ENCODE results near the gene MEGF6. TPM values are rescaled to one million over a fixed set of nuclear protein-coding genes. Genes with fewer than 3 reads are reported as not detected.

MEGF6 gene
- total and polyA plus RNA-seq, 2 of the 8 experiments (the other 6 are each of a cell fraction or from before 2014, with no cell fraction given) = 4.1 to 14.8 TPM

DNA sequence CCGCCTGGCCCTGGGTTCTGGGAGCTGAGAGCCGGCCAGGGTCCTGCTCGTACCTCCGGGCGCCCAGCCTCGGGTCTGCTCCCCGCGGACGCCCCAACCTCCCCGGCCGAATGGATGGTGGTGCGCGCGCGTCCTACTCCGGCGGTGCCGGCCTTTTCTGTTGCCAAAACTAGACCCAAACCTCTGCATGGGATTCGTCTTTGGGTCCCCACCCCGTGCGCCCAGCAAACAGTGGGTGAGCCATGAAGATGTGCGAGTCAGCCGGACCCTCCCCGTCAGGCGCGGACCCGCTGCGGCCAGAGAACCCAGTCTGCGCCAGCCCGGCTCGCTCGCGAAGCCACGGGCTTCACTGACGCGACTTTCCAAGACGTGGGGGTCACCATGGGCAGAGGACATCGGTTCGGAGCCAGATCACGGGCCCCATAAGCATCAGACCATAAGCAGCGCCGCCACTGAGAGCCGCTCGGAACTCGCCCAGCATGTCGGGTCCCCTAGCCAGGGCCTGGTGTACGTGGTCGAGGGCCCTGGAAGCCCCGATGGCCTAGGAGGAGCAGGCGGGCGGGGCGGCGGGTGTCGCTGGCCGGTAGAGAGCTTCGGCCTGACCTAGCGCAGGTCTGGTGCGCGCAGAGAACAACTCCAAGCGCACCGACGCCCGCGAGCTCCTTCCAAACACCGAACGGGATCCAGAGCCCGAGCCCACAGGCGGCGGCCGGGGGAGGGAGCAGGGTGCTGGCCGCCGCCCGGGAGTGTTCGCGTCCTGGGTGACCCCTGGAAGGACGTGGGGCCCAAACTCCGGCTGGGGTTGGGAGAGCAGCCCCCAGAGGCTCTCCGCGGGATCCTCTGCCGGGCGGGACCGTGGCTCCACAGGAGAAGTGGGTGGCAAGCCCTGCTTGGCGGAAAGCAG, 40.0 kb upstream of the MEGF6 start (continued):
- TF ChIP-seq EZH2 (IDR thresholded peaks at IDR 0.05; ENCODE audit: low read depth, low read length, severe bottlenecking) (peak; percentile 98), EGR1 (IDR thresholded peaks at IDR 0.05; ENCODE audit: borderline replicate concordance, low read depth, low read length) (peak; percentile 55; the same call in 1 of the 2 replicates), MAFK (IDR thresholded peaks at IDR 0.05; ENCODE audit: low read depth, low read length) (no peak), KDM4A (IDR thresholded peaks at IDR 0.05; ENCODE audit: low read depth, low read length, severe bottlenecking) (peak; percentile 57), SIX5 (IDR thresholded peaks at IDR 0.05; ENCODE audit: low read depth, low read length) (no peak), RNF2 (IDR thresholded peaks at IDR 0.05; ENCODE audit: borderline replicate concordance, low read depth, low read length, missing control alignments, poor library complexity, severe bottlenecking) (peak; percentile 91)
- TF ChIP-seq, protein P1, sequence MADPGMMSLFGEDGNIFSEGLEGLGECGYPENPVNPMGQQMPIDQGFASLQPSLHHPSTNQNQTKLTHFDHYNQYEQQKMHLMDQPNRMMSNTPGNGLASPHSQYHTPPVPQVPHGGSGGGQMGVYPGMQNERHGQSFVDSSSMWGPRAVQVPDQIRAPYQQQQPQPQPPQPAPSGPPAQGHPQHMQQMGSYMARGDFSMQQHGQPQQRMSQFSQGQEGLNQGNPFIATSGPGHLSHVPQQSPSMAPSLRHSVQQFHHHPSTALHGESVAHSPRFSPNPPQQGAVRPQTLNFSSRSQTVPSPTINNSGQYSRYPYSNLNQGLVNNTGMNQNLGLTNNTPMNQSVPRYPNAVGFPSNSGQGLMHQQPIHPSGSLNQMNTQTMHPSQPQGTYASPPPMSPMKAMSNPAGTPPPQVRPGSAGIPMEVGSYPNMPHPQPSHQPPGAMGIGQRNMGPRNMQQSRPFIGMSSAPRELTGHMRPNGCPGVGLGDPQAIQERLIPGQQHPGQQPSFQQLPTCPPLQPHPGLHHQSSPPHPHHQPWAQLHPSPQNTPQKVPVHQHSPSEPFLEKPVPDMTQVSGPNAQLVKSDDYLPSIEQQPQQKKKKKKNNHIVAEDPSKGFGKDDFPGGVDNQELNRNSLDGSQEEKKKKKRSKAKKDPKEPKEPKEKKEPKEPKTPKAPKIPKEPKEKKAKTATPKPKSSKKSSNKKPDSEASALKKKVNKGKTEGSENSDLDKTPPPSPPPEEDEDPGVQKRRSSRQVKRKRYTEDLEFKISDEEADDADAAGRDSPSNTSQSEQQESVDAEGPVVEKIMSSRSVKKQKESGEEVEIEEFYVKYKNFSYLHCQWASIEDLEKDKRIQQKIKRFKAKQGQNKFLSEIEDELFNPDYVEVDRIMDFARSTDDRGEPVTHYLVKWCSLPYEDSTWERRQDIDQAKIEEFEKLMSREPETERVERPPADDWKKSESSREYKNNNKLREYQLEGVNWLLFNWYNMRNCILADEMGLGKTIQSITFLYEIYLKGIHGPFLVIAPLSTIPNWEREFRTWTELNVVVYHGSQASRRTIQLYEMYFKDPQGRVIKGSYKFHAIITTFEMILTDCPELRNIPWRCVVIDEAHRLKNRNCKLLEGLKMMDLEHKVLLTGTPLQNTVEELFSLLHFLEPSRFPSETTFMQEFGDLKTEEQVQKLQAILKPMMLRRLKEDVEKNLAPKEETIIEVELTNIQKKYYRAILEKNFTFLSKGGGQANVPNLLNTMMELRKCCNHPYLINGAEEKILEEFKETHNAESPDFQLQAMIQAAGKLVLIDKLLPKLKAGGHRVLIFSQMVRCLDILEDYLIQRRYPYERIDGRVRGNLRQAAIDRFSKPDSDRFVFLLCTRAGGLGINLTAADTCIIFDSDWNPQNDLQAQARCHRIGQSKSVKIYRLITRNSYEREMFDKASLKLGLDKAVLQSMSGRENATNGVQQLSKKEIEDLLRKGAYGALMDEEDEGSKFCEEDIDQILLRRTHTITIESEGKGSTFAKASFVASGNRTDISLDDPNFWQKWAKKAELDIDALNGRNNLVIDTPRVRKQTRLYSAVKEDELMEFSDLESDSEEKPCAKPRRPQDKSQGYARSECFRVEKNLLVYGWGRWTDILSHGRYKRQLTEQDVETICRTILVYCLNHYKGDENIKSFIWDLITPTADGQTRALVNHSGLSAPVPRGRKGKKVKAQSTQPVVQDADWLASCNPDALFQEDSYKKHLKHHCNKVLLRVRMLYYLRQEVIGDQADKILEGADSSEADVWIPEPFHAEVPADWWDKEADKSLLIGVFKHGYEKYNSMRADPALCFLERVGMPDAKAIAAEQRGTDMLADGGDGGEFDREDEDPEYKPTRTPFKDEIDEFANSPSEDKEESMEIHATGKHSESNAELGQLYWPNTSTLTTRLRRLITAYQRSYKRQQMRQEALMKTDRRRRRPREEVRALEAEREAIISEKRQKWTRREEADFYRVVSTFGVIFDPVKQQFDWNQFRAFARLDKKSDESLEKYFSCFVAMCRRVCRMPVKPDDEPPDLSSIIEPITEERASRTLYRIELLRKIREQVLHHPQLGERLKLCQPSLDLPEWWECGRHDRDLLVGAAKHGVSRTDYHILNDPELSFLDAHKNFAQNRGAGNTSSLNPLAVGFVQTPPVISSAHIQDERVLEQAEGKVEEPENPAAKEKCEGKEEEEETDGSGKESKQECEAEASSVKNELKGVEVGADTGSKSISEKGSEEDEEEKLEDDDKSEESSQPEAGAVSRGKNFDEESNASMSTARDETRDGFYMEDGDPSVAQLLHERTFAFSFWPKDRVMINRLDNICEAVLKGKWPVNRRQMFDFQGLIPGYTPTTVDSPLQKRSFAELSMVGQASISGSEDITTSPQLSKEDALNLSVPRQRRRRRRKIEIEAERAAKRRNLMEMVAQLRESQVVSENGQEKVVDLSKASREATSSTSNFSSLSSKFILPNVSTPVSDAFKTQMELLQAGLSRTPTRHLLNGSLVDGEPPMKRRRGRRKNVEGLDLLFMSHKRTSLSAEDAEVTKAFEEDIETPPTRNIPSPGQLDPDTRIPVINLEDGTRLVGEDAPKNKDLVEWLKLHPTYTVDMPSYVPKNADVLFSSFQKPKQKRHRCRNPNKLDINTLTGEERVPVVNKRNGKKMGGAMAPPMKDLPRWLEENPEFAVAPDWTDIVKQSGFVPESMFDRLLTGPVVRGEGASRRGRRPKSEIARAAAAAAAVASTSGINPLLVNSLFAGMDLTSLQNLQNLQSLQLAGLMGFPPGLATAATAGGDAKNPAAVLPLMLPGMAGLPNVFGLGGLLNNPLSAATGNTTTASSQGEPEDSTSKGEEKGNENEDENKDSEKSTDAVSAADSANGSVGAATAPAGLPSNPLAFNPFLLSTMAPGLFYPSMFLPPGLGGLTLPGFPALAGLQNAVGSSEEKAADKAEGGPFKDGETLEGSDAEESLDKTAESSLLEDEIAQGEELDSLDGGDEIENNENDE (IDR thresholded peaks at IDR 0.05; ENCODE audit: insufficient replicate concordance, low read length) = no peak

All from H1 (cell line).